PFSK-1 (cell line): ENCODE measurements around the gene ACP1.

Experiments used
- FOXP2 ChIP-seq: optimal IDR thresholded peaks from 2 replicates; pipeline ENCODE3; 2011; ENCODE audit warnings: borderline replicate concordance, control low read depth, inconsistent platforms; ENCODE audit not compliant: insufficient read depth; ENCODE audit errors: extremely low read length, extremely low read depth
- POLR2AphosphoS5 ChIP-seq: IDR thresholded peaks from 2 replicates; pipeline ENCODE4 v1.6.1; 2012; ENCODE audit warnings: low read depth, mild to moderate bottlenecking, control low read depth, low read length, moderate library complexity
- SIN3A ChIP-seq: IDR thresholded peaks from 2 replicates; pipeline ENCODE4 v1.6.1; 2012; ENCODE audit warnings: mild to moderate bottlenecking, low read length, moderate library complexity, borderline replicate concordance; ENCODE audit not compliant: insufficient read depth
- TAF1 ChIP-seq: IDR thresholded peaks from 2 replicates; pipeline ENCODE4 v1.6.1; 2012; ENCODE audit warnings: low read length, control low read depth, borderline replicate concordance; ENCODE audit not compliant: insufficient read depth
- TF ChIP-seq, protein P1 (sequence below), 2 experiments: IDR thresholded peaks; 2 replicates each; pipeline versions ENCODE4 v1.6.1 to v1.8.0; 2011 to 2012; ENCODE audit warnings: low read depth in 2 of 2, low read length in 2 of 2, control low read depth in 1 of 2, inconsistent platforms in 1 of 2, mild to moderate bottlenecking in 1 of 2, moderate library complexity in 1 of 2; ENCODE audit not compliant: insufficient read depth in 1 of 2

DNA sequence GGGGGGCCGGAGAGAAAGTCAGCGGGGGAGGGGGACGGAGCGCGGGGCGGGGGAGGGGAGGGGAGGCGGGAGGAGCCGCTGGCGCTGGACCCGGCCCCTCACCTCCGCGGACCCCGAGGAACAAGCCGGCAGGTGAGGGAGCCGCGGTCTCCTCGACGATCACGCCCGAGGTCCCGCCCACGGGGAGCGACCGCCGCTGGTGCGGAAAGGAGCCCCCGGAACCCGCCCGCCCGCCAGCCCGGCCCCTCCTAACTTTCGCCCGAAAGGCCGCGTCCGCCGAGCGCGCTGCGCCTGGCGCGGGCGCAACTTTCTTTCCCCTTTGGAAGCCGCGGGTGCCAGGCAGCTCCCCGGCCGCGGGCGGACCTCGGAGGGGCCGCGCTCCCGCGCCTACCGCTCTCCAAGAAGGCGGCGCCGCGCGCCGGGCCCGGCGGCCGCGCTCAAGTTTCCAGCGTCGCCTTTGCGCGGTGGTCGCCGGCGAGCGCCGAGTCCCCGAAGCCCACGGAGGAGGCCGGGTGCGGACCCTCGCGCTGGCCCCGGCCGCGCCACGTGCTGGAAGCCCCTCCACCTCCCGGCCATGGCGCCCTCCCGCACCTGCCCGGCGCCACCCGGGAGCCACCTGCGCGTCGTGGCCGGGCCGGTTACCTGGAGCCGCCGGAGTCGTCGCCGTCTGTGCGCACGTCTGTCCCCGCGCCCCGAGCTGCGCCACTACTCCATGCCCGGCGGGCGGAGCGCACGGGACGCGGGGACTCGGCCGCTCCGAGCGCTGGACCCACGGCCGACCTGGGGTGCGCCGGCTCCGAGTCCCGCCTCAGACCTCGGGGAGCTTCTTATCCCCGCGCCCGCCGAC lies 23.4 kb downstream of the ACP1 start, which contains the start of gene ALKAL2:
- no peak for TF ChIP-seq TAF1
- TF ChIP-seq SIN3A: no peak
- TF ChIP-seq, protein P1, sequence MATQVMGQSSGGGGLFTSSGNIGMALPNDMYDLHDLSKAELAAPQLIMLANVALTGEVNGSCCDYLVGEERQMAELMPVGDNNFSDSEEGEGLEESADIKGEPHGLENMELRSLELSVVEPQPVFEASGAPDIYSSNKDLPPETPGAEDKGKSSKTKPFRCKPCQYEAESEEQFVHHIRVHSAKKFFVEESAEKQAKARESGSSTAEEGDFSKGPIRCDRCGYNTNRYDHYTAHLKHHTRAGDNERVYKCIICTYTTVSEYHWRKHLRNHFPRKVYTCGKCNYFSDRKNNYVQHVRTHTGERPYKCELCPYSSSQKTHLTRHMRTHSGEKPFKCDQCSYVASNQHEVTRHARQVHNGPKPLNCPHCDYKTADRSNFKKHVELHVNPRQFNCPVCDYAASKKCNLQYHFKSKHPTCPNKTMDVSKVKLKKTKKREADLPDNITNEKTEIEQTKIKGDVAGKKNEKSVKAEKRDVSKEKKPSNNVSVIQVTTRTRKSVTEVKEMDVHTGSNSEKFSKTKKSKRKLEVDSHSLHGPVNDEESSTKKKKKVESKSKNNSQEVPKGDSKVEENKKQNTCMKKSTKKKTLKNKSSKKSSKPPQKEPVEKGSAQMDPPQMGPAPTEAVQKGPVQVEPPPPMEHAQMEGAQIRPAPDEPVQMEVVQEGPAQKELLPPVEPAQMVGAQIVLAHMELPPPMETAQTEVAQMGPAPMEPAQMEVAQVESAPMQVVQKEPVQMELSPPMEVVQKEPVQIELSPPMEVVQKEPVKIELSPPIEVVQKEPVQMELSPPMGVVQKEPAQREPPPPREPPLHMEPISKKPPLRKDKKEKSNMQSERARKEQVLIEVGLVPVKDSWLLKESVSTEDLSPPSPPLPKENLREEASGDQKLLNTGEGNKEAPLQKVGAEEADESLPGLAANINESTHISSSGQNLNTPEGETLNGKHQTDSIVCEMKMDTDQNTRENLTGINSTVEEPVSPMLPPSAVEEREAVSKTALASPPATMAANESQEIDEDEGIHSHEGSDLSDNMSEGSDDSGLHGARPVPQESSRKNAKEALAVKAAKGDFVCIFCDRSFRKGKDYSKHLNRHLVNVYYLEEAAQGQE (IDR thresholded peaks at IDR 0.05; ENCODE audit: insufficient read depth in 1 of 2, low read depth in 2 of 2, low read length in 2 of 2): no peak
- TF ChIP-seq POLR2AphosphoS5: no peak
- no peak for TF ChIP-seq FOXP2
